Adipocyte (in vitro differentiated cells): Measurements from ENCODE around the gene MCC.
A peak's percentile ranks its signal among the peaks of the same experiment; 100 is the strongest.

Experiments used
- DNase-seq: peaks from one replicate; pipeline ENCODE4 v3.0.0-alpha.2; 2015; ENCODE audit warnings: low read depth
- H3K27me3 ChIP-seq: replicated peaks from 2 replicates; pipeline ENCODE4 v1.7.0; 2013; ENCODE audit warnings: mild to moderate bottlenecking, low read length, moderate library complexity; ENCODE audit not compliant: control insufficient read depth, insufficient read depth
- H3K36me3 ChIP-seq: 2 replicates; pipeline ENCODE4 v1.7.0; 2013; ENCODE audit warnings: low read length, mild to moderate bottlenecking, moderate library complexity; ENCODE audit not compliant: control insufficient read depth, insufficient read depth, severe bottlenecking
- H3K4me1 ChIP-seq: 2 replicates; pipeline ENCODE4 v1.7.0; 2013; ENCODE audit warnings: mild to moderate bottlenecking, low read length, moderate library complexity; ENCODE audit not compliant: control insufficient read depth, insufficient read depth
- H3K4me3 ChIP-seq: 2 replicates; pipeline ENCODE4 v1.7.0; 2013; ENCODE audit warnings: mild to moderate bottlenecking, low read length, moderate library complexity
- H3K9ac ChIP-seq: 2 replicates; pipeline ENCODE4 v1.7.0; 2013; ENCODE audit warnings: mild to moderate bottlenecking, low read length, moderate library complexity
- H3K9me3 ChIP-seq: 2 replicates; pipeline ENCODE4 v1.7.0; 2013; ENCODE audit warnings: mild to moderate bottlenecking, low read length, moderate library complexity; ENCODE audit not compliant: control insufficient read depth

MCC gene

GRCh38 chr5:113151641-113152379, 336.4 kb downstream of the MCC start:
- no peak overlapping the region for H3K9ac ChIP-seq
- DNase-seq = no peak
- H3K9me3 ChIP-seq = no peaks in the 10 kb centered on the region
- H3K4me1 ChIP-seq = peaks cover 7% of the 10 kb centered on the region
- H3K36me3 ChIP-seq = no peaks in the 10 kb centered on the region
- H3K27me3 ChIP-seq = no peaks in the 10 kb centered on the region
- H3K4me3 ChIP-seq = no peak overlapping the region

- no peaks in the 10 kb centered on the region for H3K9me3 ChIP-seq
- peaks cover 13% of the 10 kb centered on the region for H3K4me1 ChIP-seq
- H3K27me3 ChIP-seq = no peaks in the 10 kb centered on the region
- H3K4me3 ChIP-seq = no peak overlapping the region
- no peaks in the 10 kb centered on the region for H3K36me3 ChIP-seq
- no peak overlapping the region for H3K9ac ChIP-seq
- DNase-seq = no peak
Measured at GRCh38 chr5:113150821-113151220, 337.4 kb downstream of the MCC start.

- H3K36me3 ChIP-seq = no peaks in the 10 kb centered on the region
Measured at GRCh38 chr5:113150221-113150620, 338.0 kb downstream of the MCC start.

GRCh38 chr5:113147537-113147936, 340.7 kb downstream of the MCC start:
- no peaks in the 10 kb centered on the region for H3K36me3 ChIP-seq
- peak overlapping the region; percentile 50 for H3K4me3 ChIP-seq
- no peaks in the 10 kb centered on the region for H3K9me3 ChIP-seq
- H3K4me1 ChIP-seq = peaks cover 13% of the 10 kb centered on the region
- no peak for DNase-seq
- no peak overlapping the region for H3K9ac ChIP-seq
- H3K27me3 ChIP-seq = no peaks in the 10 kb centered on the region

More at GRCh38 chr5:113150221-113150620, 338.0 kb downstream of the MCC start:
- H3K9me3 ChIP-seq = no peaks in the 10 kb centered on the region
- H3K27me3 ChIP-seq = no peaks in the 10 kb centered on the region
- no peak for DNase-seq
- H3K4me1 ChIP-seq = peaks cover 13% of the 10 kb centered on the region
- H3K4me3 ChIP-seq = no peak overlapping the region
- H3K9ac ChIP-seq = no peak overlapping the region

GRCh38 chr5:113147101-113147508, 341.1 kb downstream of the MCC start:
- peak overlapping the region; percentile 50 for H3K4me3 ChIP-seq
- peak; percentile 93 for DNase-seq
- no peak overlapping the region for H3K9ac ChIP-seq
- H3K4me1 ChIP-seq = peaks cover 15% of the 10 kb centered on the region
- no peaks in the 10 kb centered on the region for H3K27me3 ChIP-seq
- no peaks in the 10 kb centered on the region for H3K9me3 ChIP-seq
- no peaks in the 10 kb centered on the region for H3K36me3 ChIP-seq

GRCh38 chr5:113145757-113146387, 342.4 kb downstream of the MCC start:
- Histone ChIP-seq H3K27me3 (no peaks in the 10 kb centered on the region), H3K9me3 (no peaks in the 10 kb centered on the region), H3K4me1 (peaks cover 26% of the 10 kb centered on the region), H3K9ac (no peak overlapping the region), H3K4me3 (no peak overlapping the region), H3K36me3 (no peaks in the 10 kb centered on the region)
- peak; percentile 44 for DNase-seq

- Histone ChIP-seq H3K4me1 (peaks cover 25% of the 10 kb centered on the region), H3K9ac (no peak overlapping the region), H3K27me3 (no peaks in the 10 kb centered on the region), H3K36me3 (no peaks in the 10 kb centered on the region), H3K9me3 (no peaks in the 10 kb centered on the region), H3K4me3 (no peak overlapping the region)
- DNase-seq = no peak
Measured at GRCh38 chr5:113142186-113142585, 346.1 kb downstream of the MCC start.

GRCh38 chr5:113140837-113141671, 347.2 kb downstream of the MCC start:
- peak; percentile 95 for DNase-seq
- Histone ChIP-seq H3K36me3 (no peaks in the 10 kb centered on the region), H3K4me1 (peaks cover 16% of the 10 kb centered on the region), H3K9ac (peak overlapping the region; percentile 29), H3K9me3 (no peaks in the 10 kb centered on the region), H3K4me3 (peak overlapping the region; percentile 51), H3K27me3 (no peaks in the 10 kb centered on the region)

- H3K9ac ChIP-seq = no peak overlapping the region
- H3K27me3 ChIP-seq = no peaks in the 10 kb centered on the region
- H3K9me3 ChIP-seq = no peaks in the 10 kb centered on the region
- no peak overlapping the region for H3K4me3 ChIP-seq
- no peaks in the 10 kb centered on the region for H3K36me3 ChIP-seq
- H3K4me1 ChIP-seq = no peaks in the 10 kb centered on the region
- no peak for DNase-seq
Measured at GRCh38 chr5:113133211-113133975, 354.9 kb downstream of the MCC start.

GRCh38 chr5:113132564-113132963, 355.7 kb downstream of the MCC start:
- Histone ChIP-seq H3K9ac (no peak overlapping the region), H3K27me3 (no peaks in the 10 kb centered on the region), H3K4me1 (no peaks in the 10 kb centered on the region), H3K9me3 (no peaks in the 10 kb centered on the region), H3K4me3 (no peak overlapping the region), H3K36me3 (no peaks in the 10 kb centered on the region)
- no peak for DNase-seq
